ENCODE measurements around the gene CERS6.

The CERS6 gene

DNA sequence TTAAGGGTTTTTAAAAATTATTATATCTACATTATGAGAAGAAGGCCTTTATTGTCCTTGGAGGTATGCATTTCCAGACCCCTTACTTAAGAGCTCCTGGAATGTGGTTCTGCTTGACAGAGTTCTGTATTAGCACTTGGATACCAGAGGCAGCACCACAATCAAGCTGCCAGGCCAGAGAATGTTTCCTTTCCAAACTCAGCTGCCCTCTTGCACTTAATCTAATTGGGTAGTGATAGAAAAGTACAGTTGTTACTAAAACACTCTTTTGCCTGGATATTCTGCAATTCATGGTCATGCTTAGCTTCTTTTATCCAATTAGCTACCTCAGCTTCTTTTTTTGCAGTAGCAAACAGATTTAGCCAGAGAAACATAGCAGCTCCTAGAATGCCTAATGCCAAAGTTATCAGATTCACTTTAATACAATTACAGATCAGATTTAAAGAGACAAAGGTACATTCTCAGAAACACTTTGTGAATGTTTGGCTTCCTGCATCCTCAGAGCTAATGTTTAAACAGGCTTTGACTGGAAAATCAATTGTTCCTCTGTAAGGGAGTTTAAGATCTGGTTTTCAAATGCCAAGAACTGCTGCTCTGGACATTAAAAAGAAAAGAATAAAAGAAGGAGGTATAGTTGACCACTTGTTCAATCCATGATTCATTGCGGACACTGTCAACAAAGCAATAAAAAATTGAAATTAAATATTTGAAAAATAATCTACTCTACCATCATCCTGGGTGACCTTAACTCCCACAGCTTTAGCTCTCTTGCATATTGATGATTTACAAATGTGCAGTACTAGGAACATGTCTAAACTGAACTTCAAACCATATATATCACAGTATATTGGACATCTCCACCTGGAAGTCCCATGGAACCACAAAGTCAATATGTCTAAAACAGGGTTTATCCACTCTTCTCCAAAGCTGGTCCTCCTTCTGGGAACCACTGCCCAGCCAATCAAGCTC lies 359.2 kb downstream of the CERS6 start:
- TF ChIP-seq, protein P1, sequence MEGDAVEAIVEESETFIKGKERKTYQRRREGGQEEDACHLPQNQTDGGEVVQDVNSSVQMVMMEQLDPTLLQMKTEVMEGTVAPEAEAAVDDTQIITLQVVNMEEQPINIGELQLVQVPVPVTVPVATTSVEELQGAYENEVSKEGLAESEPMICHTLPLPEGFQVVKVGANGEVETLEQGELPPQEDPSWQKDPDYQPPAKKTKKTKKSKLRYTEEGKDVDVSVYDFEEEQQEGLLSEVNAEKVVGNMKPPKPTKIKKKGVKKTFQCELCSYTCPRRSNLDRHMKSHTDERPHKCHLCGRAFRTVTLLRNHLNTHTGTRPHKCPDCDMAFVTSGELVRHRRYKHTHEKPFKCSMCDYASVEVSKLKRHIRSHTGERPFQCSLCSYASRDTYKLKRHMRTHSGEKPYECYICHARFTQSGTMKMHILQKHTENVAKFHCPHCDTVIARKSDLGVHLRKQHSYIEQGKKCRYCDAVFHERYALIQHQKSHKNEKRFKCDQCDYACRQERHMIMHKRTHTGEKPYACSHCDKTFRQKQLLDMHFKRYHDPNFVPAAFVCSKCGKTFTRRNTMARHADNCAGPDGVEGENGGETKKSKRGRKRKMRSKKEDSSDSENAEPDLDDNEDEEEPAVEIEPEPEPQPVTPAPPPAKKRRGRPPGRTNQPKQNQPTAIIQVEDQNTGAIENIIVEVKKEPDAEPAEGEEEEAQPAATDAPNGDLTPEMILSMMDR (conservative IDR thresholded peaks at IDR 0.05): no peak
- no peak for TF ChIP-seq ZFX (IDR thresholded peaks at IDR 0.05)
- H3K27ac ChIP-seq: no peak overlapping the region

DNA sequence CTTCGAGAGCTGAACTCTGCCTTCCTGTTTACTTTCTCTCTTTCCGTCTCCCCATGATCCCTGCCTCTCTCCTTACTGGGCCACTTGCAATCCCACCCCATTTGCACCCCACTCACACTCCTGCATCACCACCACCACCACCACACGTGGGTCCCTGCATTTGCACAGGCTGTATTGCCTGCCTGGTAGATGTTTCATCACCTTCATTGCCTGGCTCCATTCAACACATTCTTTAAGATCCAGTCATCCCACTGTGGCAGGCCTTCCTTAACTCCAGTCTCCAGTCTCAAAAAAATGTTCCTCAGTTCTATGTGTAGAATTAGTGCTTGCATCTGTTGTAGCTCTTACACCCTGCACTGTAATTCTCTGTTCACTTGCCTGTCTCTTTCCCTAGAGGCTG lies 360.3 kb downstream of the CERS6 start:
- no peak for TF ChIP-seq ZFX (IDR thresholded peaks at IDR 0.05)
- TF ChIP-seq, protein P1 (conservative IDR thresholded peaks at IDR 0.05): no peak
- H3K27ac ChIP-seq: no peak overlapping the region

DNA sequence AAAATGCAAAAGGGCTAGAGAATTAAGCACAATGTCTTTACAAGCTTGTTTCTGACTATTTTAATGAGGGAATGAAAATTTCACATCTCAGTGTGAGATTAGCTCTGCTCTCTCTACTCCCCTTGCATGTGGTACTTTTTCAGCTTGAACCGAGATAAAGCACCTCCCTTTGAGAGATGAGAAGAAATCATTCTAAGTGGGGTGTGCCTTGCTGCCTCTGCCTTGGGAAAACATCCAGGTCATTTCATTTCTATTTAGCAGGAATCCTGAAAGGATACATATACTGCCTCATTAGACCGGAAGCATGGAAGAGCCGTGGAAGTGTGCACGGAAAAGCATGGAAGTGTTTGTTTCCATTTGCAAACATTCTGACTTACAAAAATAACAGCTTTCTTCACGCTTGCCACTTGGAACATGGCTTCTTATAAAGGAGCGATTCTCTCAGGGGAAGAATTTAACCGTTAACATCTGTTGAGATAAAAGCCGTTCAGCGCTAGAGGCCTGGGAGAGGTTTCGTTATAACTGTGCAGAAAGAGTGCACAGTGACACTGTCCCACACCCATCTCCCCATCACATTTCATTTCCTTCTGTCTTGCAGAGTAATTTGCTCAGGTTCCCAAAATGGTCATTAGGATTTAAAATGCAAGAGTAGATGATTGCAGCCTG lies 363.1 kb downstream of the CERS6 start:
- TF ChIP-seq, protein P1 (conservative IDR thresholded peaks at IDR 0.05): no peak
- TF ChIP-seq ZFX (IDR thresholded peaks at IDR 0.05): no peak
- H3K27ac ChIP-seq: no peak overlapping the region

DNA sequence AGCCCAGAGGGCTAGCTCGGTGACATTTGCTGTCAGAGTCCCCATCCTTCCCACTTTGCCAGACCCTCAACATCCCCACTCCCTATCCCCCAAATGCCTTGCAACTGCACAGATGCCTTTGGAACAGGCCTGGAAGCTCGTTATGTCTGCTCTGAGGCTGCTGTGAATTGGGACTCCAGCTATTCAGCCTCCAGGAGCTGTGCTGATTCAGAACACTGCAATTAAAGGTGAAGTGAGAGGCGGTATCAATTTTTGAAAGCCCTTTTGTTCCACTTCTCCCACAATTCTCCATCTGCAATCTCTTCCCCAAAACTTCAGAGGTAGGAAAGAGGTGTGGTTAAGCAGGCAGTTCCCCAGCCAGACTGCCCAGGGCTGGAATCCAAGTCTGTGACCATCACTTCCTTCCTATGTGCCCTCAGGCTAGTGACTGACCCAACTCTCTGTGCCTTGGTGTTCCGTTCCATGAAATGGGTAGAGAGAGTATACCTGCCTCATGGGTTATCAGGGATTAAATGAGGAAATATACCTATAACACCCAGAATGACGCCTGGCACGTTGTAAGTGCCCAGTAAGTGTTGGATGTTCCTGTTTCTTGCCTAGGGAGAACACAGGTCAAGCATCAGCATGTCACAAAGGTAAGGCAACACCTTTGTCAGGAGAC lies 363.9 kb downstream of the CERS6 start:
- TF ChIP-seq, protein P1 (conservative IDR thresholded peaks at IDR 0.05): no peak
- no peak for TF ChIP-seq ZFX (IDR thresholded peaks at IDR 0.05)
- H3K27ac ChIP-seq: no peak overlapping the region

DNA sequence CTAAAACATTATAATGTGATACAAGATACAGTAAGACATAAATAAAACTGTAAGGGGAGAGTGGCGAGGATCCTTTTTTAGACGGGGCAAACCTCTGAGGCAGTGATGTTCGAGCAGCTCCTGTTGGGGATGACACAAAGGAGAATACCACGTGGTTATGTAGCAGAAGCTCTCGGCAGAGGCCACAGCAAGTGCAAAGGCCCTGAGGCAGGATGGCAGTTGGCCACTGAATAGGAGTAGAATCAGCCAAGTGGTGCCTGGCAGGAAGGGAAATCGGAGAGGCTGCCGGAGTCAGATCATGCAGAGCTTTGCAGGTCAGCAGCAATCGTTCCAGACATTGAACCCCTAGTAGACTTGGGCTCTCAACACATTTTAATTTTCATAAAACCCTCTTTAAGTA lies 365.5 kb downstream of the CERS6 start:
- no peak for TF ChIP-seq ZFX (IDR thresholded peaks at IDR 0.05)
- TF ChIP-seq, protein P1 (conservative IDR thresholded peaks at IDR 0.05): no peak
- no peak overlapping the region for H3K27ac ChIP-seq

DNA sequence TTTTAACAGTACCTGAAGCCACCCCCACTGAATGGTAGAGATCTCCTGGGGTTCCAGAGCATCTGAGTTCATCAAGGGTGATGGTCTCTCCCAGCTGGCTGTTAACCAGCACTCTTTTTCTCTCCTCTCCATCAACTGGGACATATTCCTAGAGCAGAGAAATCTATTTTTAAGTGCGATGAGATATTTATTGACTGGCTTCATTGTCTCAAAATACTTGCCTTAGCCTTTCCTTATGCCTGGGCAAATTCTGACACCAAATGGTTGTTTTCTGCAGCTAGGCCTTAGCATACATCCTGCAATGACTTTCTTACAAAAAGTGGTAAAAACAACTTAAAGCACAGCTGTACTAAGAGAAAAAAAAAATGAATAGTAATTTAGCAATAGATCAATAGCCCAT lies 365.9 kb downstream of the CERS6 start:
- H3K27ac ChIP-seq: no peak overlapping the region
- TF ChIP-seq ZFX (IDR thresholded peaks at IDR 0.05): no peak
- TF ChIP-seq, protein P1 (conservative IDR thresholded peaks at IDR 0.05): no peak
